Hepatocyte (in vitro differentiated cells): ENCODE measurements around the gene CEP76. TPM values are rescaled to one million over a fixed set of nuclear protein-coding genes. Genes with fewer than 3 reads are reported as not detected.

Experiments used
- DNase-seq: peaks from one replicate; pipeline ENCODE4 v3.0.0-alpha.2; 2016; ENCODE audit warnings: low spot score
- H2AFZ ChIP-seq: fragments of 200-600 bp; sonication (generic); 2 replicates; pipeline ENCODE4 v1.6.0; 2016; ENCODE audit warnings: antibody characterized with exemption, mild to moderate bottlenecking
- H3K27ac ChIP-seq: fragments of 200-600 bp; sonication (generic); 2 replicates; pipeline ENCODE4 v1.5.1; 2016; ENCODE audit warnings: mild to moderate bottlenecking
- H3K27me3 ChIP-seq: fragments of 200-600 bp; sonication (generic); 2 replicates; pipeline ENCODE4 v1.6.1; 2016
- H3K36me3 ChIP-seq: fragments of 200-600 bp; sonication (generic); replicated peaks from 2 replicates; pipeline ENCODE4 v1.5.1; 2016; ENCODE audit warnings: low read depth; ENCODE audit not compliant: insufficient read depth
- H3K4me1 ChIP-seq: fragments of 200-600 bp; sonication (generic); 2 replicates; pipeline ENCODE4 v1.5.1; 2016; ENCODE audit warnings: mild to moderate bottlenecking, moderate library complexity; ENCODE audit not compliant: insufficient read depth
- H3K4me2 ChIP-seq: fragments of 200-600 bp; sonication (generic); 2 replicates; pipeline ENCODE4 v1.6.0; 2016
- H3K4me3 ChIP-seq: fragments of 200-600 bp; sonication (generic); 2 replicates; pipeline ENCODE4 v1.5.1; 2016; ENCODE audit warnings: mild to moderate bottlenecking
- H3K79me2 ChIP-seq: fragments of 200-600 bp; sonication (generic); 2 replicates; pipeline ENCODE4 v1.6.0; 2017; ENCODE audit warnings: mild to moderate bottlenecking
- H3K9me2 ChIP-seq: fragments of 200-600 bp; sonication (generic); replicated peaks from 2 replicates; pipeline ENCODE4 v1.6.0; 2017; ENCODE audit warnings: mild to moderate bottlenecking; ENCODE audit not compliant: insufficient read depth
- H3K9me3 ChIP-seq: fragments of 200-600 bp; sonication (generic); 2 replicates; pipeline ENCODE4 v1.5.1; 2016; ENCODE audit warnings: low read depth, mild to moderate bottlenecking
- H4K20me1 ChIP-seq: fragments of 200-600 bp; sonication (generic); 2 replicates; pipeline ENCODE4 v1.6.0; 2016; ENCODE audit warnings: mild to moderate bottlenecking; ENCODE audit not compliant: insufficient read depth, poor library complexity, severe bottlenecking
- CTCF ChIP-seq: fragments of 200-600 bp; sonication (generic); IDR thresholded peaks from 2 replicates; pipeline ENCODE4 v1.5.1; 2016; ENCODE audit warnings: antibody characterized with exemption, mild to moderate bottlenecking; ENCODE audit not compliant: poor library complexity
- EZH2 ChIP-seq: fragments of 200-600 bp; sonication (generic); IDR thresholded peaks from 2 replicates; pipeline ENCODE4 v1.6.1; 2016; ENCODE audit warnings: antibody characterized with exemption, mild to moderate bottlenecking, borderline replicate concordance
- EZH2phosphoT487 ChIP-seq: fragments of 200-600 bp; sonication (generic); IDR thresholded peaks from one replicate; pipeline ENCODE4 v1.6.1; 2018; ENCODE audit warnings: antibody characterized with exemption, mild to moderate bottlenecking, low read depth, moderate library complexity; ENCODE audit not compliant: unreplicated experiment, severe bottlenecking
- WGBS: methylation state at CpG from one replicate; pipeline ENCODE4 v1.1.6; 2016; ENCODE audit warnings: low lambda C conversion rate; ENCODE audit errors: missing lambda C conversion rate; 5-methylcytosine and 5-hydroxymethylcytosine counted together
- polyA plus RNA-seq: library from polyadenylated mRNA; unstranded; fragments of >200 nt; fragmentation: Nextera tagmentation; extraction: Ambion mirVana; gene quantifications from 2 replicates; pipeline ENCODE4 v1.2.1, GENCODE V29; 2016
- total RNA-seq: library from RNA; depleted of rRNA; stranded (reverse); fragments of >200 nt; gene quantifications from 2 replicates; pipeline ENCODE4 v1.2.3, GENCODE V29; 2014

Gene CEP76
- total and polyA plus RNA-seq, 2 experiments from 2014 or later: 4.7 to 11.9 TPM

- Histone ChIP-seq H3K9me3 (no peaks in the 10 kb centered on the region), H3K27ac (no peak overlapping the region), H3K9me2 (no peaks in the 10 kb centered on the region), H3K27me3 (no peaks in the 10 kb centered on the region), H3K4me3 (no peak overlapping the region), H3K4me2 (no peak overlapping the region), H3K36me3 (no peaks in the 10 kb centered on the region), H3K79me2 (no peaks in the 10 kb centered on the region), H3K4me1 (no peaks in the 10 kb centered on the region), H2AFZ (no peak overlapping the region), H4K20me1 (no peaks in the 10 kb centered on the region)
- WGBS: 71% methylated on average over 14 of the region's 14 CpGs
- DNase-seq: peak; percentile 83
- TF ChIP-seq EZH2phosphoT487: no peak
- TF ChIP-seq CTCF: peak; percentile 89
- TF ChIP-seq EZH2: no peak
Observed at GRCh38 chr18:12726774-12727550, 24.4 kb upstream of the CEP76 start.

GRCh38 chr18:12726331-12726730 is 23.8 kb upstream of the CEP76 start:
- Histone ChIP-seq H3K4me1 (no peaks in the 10 kb centered on the region), H3K27me3 (no peaks in the 10 kb centered on the region), H4K20me1 (no peaks in the 10 kb centered on the region), H3K4me3 (no peak overlapping the region), H3K79me2 (no peaks in the 10 kb centered on the region), H2AFZ (no peak overlapping the region), H3K9me3 (no peaks in the 10 kb centered on the region), H3K27ac (no peak overlapping the region), H3K36me3 (no peaks in the 10 kb centered on the region), H3K9me2 (no peaks in the 10 kb centered on the region), H3K4me2 (no peak overlapping the region)
- no peak for DNase-seq
- TF ChIP-seq CTCF: no peak
- no peak for TF ChIP-seq EZH2
- TF ChIP-seq EZH2phosphoT487: no peak
- 77% methylated on average over 4 of the region's 4 CpGs for WGBS

GRCh38 chr18:12722731-12723130 is 20.2 kb upstream of the CEP76 start:
- Histone ChIP-seq H3K9me3 (no peaks in the 10 kb centered on the region), H3K4me2 (no peak overlapping the region), H3K27ac (no peak overlapping the region), H3K27me3 (no peaks in the 10 kb centered on the region), H3K4me3 (no peak overlapping the region), H3K4me1 (no peaks in the 10 kb centered on the region), H3K9me2 (no peaks in the 10 kb centered on the region), H3K36me3 (no peaks in the 10 kb centered on the region), H4K20me1 (no peaks in the 10 kb centered on the region), H3K79me2 (no peaks in the 10 kb centered on the region), H2AFZ (no peak overlapping the region)
- WGBS: 91% methylated on average over 7 of the region's 7 CpGs
- no peak for DNase-seq
- no peak for TF ChIP-seq CTCF
- no peak for TF ChIP-seq EZH2phosphoT487
- TF ChIP-seq EZH2: no peak
